Endothelial cell of umbilical vein (primary cell): ENCODE results near the gene PAPLN. TPM values are rescaled to one million over a fixed set of nuclear protein-coding genes. Genes with fewer than 3 reads are reported as not detected.

Experiments
- BruUV-seq: library from RNA; stranded (reverse); fragments of 400-500 nt; replicated peaks from 2 replicates; lab custom pipeline; 2021; lab: Mats Ljungman, UMichigan
- CTCF ChIA-PET: fragments of 300-600, 350-600 bp; sonication (Branson Sonifier 250); formaldehyde crosslinking; loops from one replicate; lab custom pipeline; 2021; ENCODE audit warnings: antibody characterized with exemption, inconsistent platforms; lab: Charles Lee
- POLR2A ChIA-PET: fragments of 300-600, 350-600 bp; sonication (Branson Sonifier 250); formaldehyde crosslinking; loops from one replicate; lab custom pipeline; 2021; ENCODE audit warnings: antibody characterized with exemption, inconsistent platforms; lab: Charles Lee
- DNase-seq: peaks from one replicate; pipeline ENCODE4 v3.0.0-alpha.2; 2011; ENCODE audit warnings: low read depth, low spot score
- FAIRE-seq: peaks from 2 replicates; lab custom pipeline; 2011; peaks lifted over from hg19 to GRCh38; lab: Jason Lieb, UNC
- H2AFZ ChIP-seq: 2 replicates; pipeline ENCODE4 v1.6.0; 2012; ENCODE audit warnings: low read depth, low read length, control low read depth, inconsistent platforms
- H3K27ac ChIP-seq: 2 replicates; pipeline ENCODE4 v1.5.1; 2011; ENCODE audit warnings: low read depth, mild to moderate bottlenecking, control low read depth, low read length, moderate library complexity; ENCODE audit not compliant: insufficient read depth
- H3K27me3 ChIP-seq, 2 experiments: 2 replicates each; pipeline versions ENCODE4 v1.6.0 to v1.6.1; 2011; ENCODE audit warnings: low read length in 2 of 2, mixed read lengths in 1 of 2; ENCODE audit not compliant: control insufficient read depth in 2 of 2, insufficient read depth in 2 of 2
- H3K36me3 ChIP-seq, 2 experiments: 2 replicates in 1 of 2; 3 replicates in 1 of 2; pipeline ENCODE4 v1.5.1; 2011; ENCODE audit warnings: low read length in 2 of 2, mild to moderate bottlenecking in 1 of 2, moderate library complexity in 1 of 2; ENCODE audit not compliant: control insufficient read depth in 2 of 2, insufficient read depth in 2 of 2; ENCODE audit errors: extremely low read depth in 1 of 2
- H3K4me1 ChIP-seq: 3 replicates; pipeline ENCODE4 v1.5.1; 2011; ENCODE audit warnings: mild to moderate bottlenecking, low read length; ENCODE audit not compliant: control insufficient read depth, insufficient read depth; ENCODE audit errors: extremely low read depth
- H3K4me2 ChIP-seq: 2 replicates; pipeline ENCODE4 v1.6.1; 2011; ENCODE audit warnings: low read length, control low read depth, mixed read lengths; ENCODE audit not compliant: insufficient read depth
- H3K4me3 ChIP-seq, 3 experiments: fragments of 200-600 bp in 1 of 3; sonication (generic), shearing (Covaris generic) in 1 of 3; replicated peaks in 1 of 3; 2 replicates each; pipeline ENCODE4 v1.5.1; 2011 to 2016; ENCODE audit warnings: control low read depth in 3 of 3, low read length in 3 of 3, mild to moderate bottlenecking in 2 of 3, inconsistent platforms in 1 of 3, low read depth in 1 of 3, moderate library complexity in 1 of 3; ENCODE audit not compliant: insufficient read depth in 1 of 3
- H3K79me2 ChIP-seq: 2 replicates; pipeline ENCODE4 v1.6.0; 2012; ENCODE audit warnings: low read length, inconsistent platforms; ENCODE audit not compliant: control insufficient read depth, insufficient read depth
- H3K9ac ChIP-seq: replicated peaks from 2 replicates; pipeline ENCODE3; 2011; ENCODE audit warnings: low read length, control low read depth; ENCODE audit not compliant: insufficient read depth; ENCODE audit errors: extremely low read depth
- H3K9me1 ChIP-seq: replicated peaks from 3 replicates; pipeline ENCODE4 v1.6.0; 2011; ENCODE audit warnings: mild to moderate bottlenecking, low read length; ENCODE audit not compliant: control insufficient read depth, insufficient read depth; ENCODE audit errors: extremely low read depth
- H3K9me3 ChIP-seq: replicated peaks from 2 replicates; pipeline ENCODE4 v1.5.1; 2012; ENCODE audit warnings: low read length, inconsistent platforms; ENCODE audit not compliant: control insufficient read depth, insufficient read depth
- H4K20me1 ChIP-seq: replicated peaks from 2 replicates; pipeline ENCODE3; 2011; ENCODE audit warnings: mild to moderate bottlenecking, low read length; ENCODE audit not compliant: control insufficient read depth, insufficient read depth; ENCODE audit errors: extremely low read depth
- EZH2 ChIP-seq: IDR thresholded peaks from 2 replicates; pipeline ENCODE4 v1.6.1; 2012; ENCODE audit warnings: borderline replicate concordance, low read depth, mild to moderate bottlenecking, moderate library complexity, low read length, inconsistent platforms; ENCODE audit not compliant: severe bottlenecking
- FOS ChIP-seq: IDR thresholded peaks from 2 replicates; pipeline ENCODE4 v1.6.1; 2011; ENCODE audit warnings: mild to moderate bottlenecking, low read length, moderate library complexity, borderline replicate concordance; ENCODE audit not compliant: insufficient read depth
- GATA2 ChIP-seq: IDR thresholded peaks from 2 replicates; pipeline ENCODE4 v1.7.0; 2011; ENCODE audit warnings: low read depth, mild to moderate bottlenecking, moderate library complexity, mixed read lengths, low read length; ENCODE audit not compliant: insufficient read length, insufficient read depth
- JUN ChIP-seq: IDR thresholded peaks from 2 replicates; pipeline ENCODE4 v1.6.1; 2011; ENCODE audit warnings: borderline replicate concordance, low read depth; ENCODE audit not compliant: insufficient read length, insufficient read depth
- MYC ChIP-seq: IDR thresholded peaks from one replicate; pipeline ENCODE4 v1.6.1; 2011; ENCODE audit warnings: mild to moderate bottlenecking, low read depth, low read length
- POLR2A ChIP-seq: IDR thresholded peaks from 2 replicates; pipeline ENCODE4 v1.6.1; 2012; ENCODE audit warnings: low read depth, mild to moderate bottlenecking, control low read depth, low read length
- POLR2AphosphoS5 ChIP-seq: IDR thresholded peaks from 2 replicates; pipeline ENCODE4 v1.6.1; 2012; ENCODE audit warnings: low read depth, mild to moderate bottlenecking, control low read depth, low read length, moderate library complexity; ENCODE audit not compliant: insufficient read depth
- dilution Hi-C: fragments of 300-500 bp; cut with MboI; formaldehyde crosslinking; loops from one replicate; pipeline ENCODE4 v1.15.0; 2019; ENCODE audit warnings: low sequenced_read_pairs; ENCODE audit not compliant: extremely low pct_ligation_motif_present
- intact Hi-C: fragments of 100-400 bp; cut with micrococcal nuclease; formaldehyde crosslinking; loops from one replicate; pipeline ENCODE4 v1.10.0; 2022
- polyA plus RNA-seq, 4 experiments: library from polyadenylated mRNA; depleted of rRNA in 3 of 4; stranded (reverse) in 3 of 4; unstranded in 1 of 4; fragments of >200 nt; gene quantifications; 2 replicates each; pipeline versions ENCODE4 v1.2.1 to v1.2.3, GENCODE V29; 2011 to 2012; ENCODE audit warnings: missing spikeins in 1 of 4
- total RNA-seq: library from RNA; stranded (reverse); gene quantifications from 2 replicates; pipeline ENCODE4 v1.2.3, GENCODE V29; 2021
- TF ChIP-seq, protein P1 (sequence below): IDR thresholded peaks from 2 replicates; pipeline ENCODE4 v1.6.1; 2011; ENCODE audit not compliant: insufficient read depth, insufficient read length
- TF ChIP-seq, protein P2 (sequence below), 2 donors: IDR thresholded peaks; 1 replicate in 1 of 2; 2 replicates in 1 of 2; pipeline ENCODE4 v1.5.1; 2011; ENCODE audit warnings: low read length in 2 of 2, mild to moderate bottlenecking in 2 of 2, moderate library complexity in 2 of 2, control low read depth in 1 of 2, inconsistent platforms in 1 of 2, low read depth in 1 of 2; ENCODE audit not compliant: insufficient read depth in 1 of 2; ENCODE audit errors: extremely low read depth in 1 of 2

The PAPLN gene
- total and polyA plus RNA-seq, 2 donors (not counting 3 experiments of a cell fraction or from before 2014, with no cell fraction given): 5.5 to 6.4 TPM

DNA sequence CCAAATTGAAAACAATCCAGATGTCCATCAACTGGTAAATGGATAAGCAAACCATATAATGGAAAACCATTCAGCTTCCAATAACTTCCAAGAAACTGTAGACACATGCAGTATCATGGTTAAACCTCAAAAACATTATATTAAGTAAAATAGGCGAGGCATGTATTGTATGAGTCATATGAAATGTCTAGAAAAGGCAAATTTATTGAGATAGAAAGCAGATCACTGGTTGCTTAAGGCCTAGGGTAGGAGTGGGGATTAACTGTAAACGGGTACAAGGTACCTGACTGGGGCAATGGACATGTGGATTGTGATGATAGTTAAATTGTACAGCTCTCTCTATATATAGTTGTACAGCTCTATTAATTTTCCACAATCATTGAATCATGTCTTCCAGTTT is 21.3 kb upstream of the PAPLN start:
- intact Hi-C loops (loop anchor here (10.0 kb wide), 1 partner anchor 279 kb away; the partner anchor contains the start of gene RIOX1), dilution Hi-C loops (no loop called here)
- Histone ChIP-seq H4K20me1 (no peaks in the 10 kb centered on the region), H3K79me2 (no peaks in the 10 kb centered on the region), H3K36me3 (peaks cover 13 to 14% of the 10 kb centered on the region in 2 experiments), H3K4me3 (no peak overlapping the region), H3K27me3 (no peaks in the 10 kb centered on the region), H3K9ac (no peak overlapping the region), H3K4me2 (no peak overlapping the region), H3K9me1 (no peaks in the 10 kb centered on the region), H3K4me1 (peaks cover 4% of the 10 kb centered on the region), H3K27ac (no peak overlapping the region), H3K9me3 (no peaks in the 10 kb centered on the region), H2AFZ (no peak overlapping the region)
- no peak for FAIRE-seq
- ChIA-PET POLR2A (no interaction called here), CTCF (interaction anchor here (1.1 to 1.6 kb wide), 3 partner anchors 12 to 20 kb away, joined by 3 to 4 read pairs (median 3); no protein-coding TSS in a partner anchor)
- no peak for TF ChIP-seq POLR2AphosphoS5
- TF ChIP-seq JUN: no peak
- no peak for TF ChIP-seq FOS
- TF ChIP-seq, protein P1, sequence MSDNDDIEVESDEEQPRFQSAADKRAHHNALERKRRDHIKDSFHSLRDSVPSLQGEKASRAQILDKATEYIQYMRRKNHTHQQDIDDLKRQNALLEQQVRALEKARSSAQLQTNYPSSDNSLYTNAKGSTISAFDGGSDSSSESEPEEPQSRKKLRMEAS: no peak
- TF ChIP-seq POLR2A: no peak
- TF ChIP-seq GATA2: no peak
- TF ChIP-seq MYC: no peak
- TF ChIP-seq, protein P2, sequence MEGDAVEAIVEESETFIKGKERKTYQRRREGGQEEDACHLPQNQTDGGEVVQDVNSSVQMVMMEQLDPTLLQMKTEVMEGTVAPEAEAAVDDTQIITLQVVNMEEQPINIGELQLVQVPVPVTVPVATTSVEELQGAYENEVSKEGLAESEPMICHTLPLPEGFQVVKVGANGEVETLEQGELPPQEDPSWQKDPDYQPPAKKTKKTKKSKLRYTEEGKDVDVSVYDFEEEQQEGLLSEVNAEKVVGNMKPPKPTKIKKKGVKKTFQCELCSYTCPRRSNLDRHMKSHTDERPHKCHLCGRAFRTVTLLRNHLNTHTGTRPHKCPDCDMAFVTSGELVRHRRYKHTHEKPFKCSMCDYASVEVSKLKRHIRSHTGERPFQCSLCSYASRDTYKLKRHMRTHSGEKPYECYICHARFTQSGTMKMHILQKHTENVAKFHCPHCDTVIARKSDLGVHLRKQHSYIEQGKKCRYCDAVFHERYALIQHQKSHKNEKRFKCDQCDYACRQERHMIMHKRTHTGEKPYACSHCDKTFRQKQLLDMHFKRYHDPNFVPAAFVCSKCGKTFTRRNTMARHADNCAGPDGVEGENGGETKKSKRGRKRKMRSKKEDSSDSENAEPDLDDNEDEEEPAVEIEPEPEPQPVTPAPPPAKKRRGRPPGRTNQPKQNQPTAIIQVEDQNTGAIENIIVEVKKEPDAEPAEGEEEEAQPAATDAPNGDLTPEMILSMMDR (IDR thresholded peaks at IDR 0.05; ENCODE audit: extremely low read depth in 1 of 2, insufficient read depth in 1 of 2, low read depth in 1 of 2, low read length in 2 of 2): no peak
- no peak for TF ChIP-seq EZH2
- DNase-seq: no peak
- no TSS peak for BruUV-seq
